ENCODE measurements around the gene GRM3.

GRCh38 chr7:86823769-86824168, 180.1 kb downstream of the GRM3 start:
- TF ChIP-seq POLR2AphosphoS5 (IDR thresholded peaks at IDR 0.05): no peak
- TF ChIP-seq, protein P1, sequence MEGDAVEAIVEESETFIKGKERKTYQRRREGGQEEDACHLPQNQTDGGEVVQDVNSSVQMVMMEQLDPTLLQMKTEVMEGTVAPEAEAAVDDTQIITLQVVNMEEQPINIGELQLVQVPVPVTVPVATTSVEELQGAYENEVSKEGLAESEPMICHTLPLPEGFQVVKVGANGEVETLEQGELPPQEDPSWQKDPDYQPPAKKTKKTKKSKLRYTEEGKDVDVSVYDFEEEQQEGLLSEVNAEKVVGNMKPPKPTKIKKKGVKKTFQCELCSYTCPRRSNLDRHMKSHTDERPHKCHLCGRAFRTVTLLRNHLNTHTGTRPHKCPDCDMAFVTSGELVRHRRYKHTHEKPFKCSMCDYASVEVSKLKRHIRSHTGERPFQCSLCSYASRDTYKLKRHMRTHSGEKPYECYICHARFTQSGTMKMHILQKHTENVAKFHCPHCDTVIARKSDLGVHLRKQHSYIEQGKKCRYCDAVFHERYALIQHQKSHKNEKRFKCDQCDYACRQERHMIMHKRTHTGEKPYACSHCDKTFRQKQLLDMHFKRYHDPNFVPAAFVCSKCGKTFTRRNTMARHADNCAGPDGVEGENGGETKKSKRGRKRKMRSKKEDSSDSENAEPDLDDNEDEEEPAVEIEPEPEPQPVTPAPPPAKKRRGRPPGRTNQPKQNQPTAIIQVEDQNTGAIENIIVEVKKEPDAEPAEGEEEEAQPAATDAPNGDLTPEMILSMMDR (IDR thresholded peaks at IDR 0.05): no peak

Measured in esophagus muscularis mucosa (tissue), 3 donors.